Spleen (tissue), 11 donors: ENCODE results near the gene DISC1. TPM values are rescaled to one million over a fixed set of nuclear protein-coding genes. Genes with fewer than 3 reads are reported as not detected.

ENCODE experiments used
- DNase-seq: peaks from one replicate; pipeline ENCODE4 v3.0.0-alpha.2; 2020
- H3K27ac ChIP-seq, 8 donors: fragments of 200-600 bp; sonication (generic) in 7 of 8; 1 replicate in 4 of 8; 2 replicates in 4 of 8; pipeline versions ENCODE4 v1.5.0 to v1.8.0; 2016 to 2021; ENCODE audit warnings: inconsistent platforms in 4 of 8, mild to moderate bottlenecking in 4 of 8, moderate library complexity in 1 of 8
- H3K27me3 ChIP-seq, 7 donors: fragments of 200-600 bp; sonication (generic) in 6 of 7; replicated peaks in 1 of 7; 1 replicate in 4 of 7; 2 replicates in 3 of 7; pipeline versions ENCODE4 v1.5.0 to v1.8.0; 2016 to 2021; ENCODE audit warnings: inconsistent platforms in 3 of 7, mild to moderate bottlenecking in 1 of 7
- H3K36me3 ChIP-seq, 6 donors: fragments of 200-600 bp; sonication (generic) in 5 of 6; 1 replicate in 4 of 6; 2 replicates in 2 of 6; pipeline versions ENCODE4 v1.5.0 to v1.8.0; 2016 to 2021; ENCODE audit warnings: inconsistent platforms in 2 of 6
- H3K4me1 ChIP-seq, 6 donors: fragments of 200-600 bp; sonication (generic) in 5 of 6; 1 replicate in 3 of 6; 2 replicates in 3 of 6; pipeline versions ENCODE4 v1.5.0 to v1.8.0; 2016 to 2021; ENCODE audit warnings: inconsistent platforms in 3 of 6
- H3K4me3 ChIP-seq, 8 donors: fragments of 200-600 bp; sonication (generic) in 7 of 8; 1 replicate in 4 of 8; 2 replicates in 4 of 8; pipeline versions ENCODE4 v1.5.0 to v1.8.0; 2016 to 2021; ENCODE audit warnings: inconsistent platforms in 4 of 8, mild to moderate bottlenecking in 4 of 8, moderate library complexity in 2 of 8
- H3K9me3 ChIP-seq, 8 donors: fragments of 200-600 bp; sonication (generic) in 7 of 8; 1 replicate in 4 of 8; 2 replicates in 4 of 8; pipeline versions ENCODE4 v1.5.0 to v1.8.0; 2016 to 2021; ENCODE audit warnings: inconsistent platforms in 4 of 8
- CTCF ChIP-seq, 11 experiments: fragments of 200-600 bp in 7 of 11; fragments of 450-650 bp in 4 of 11; sonication (generic) in 4 of 11; IDR thresholded peaks in 8 of 11; conservative IDR thresholded peaks in 3 of 11; 1 replicate in 7 of 11; 2 replicates in 4 of 11; pipeline versions ENCODE4 v1.4.0 to v1.8.0; 2016 to 2021; ENCODE audit warnings: antibody characterized with exemption in 11 of 11, inconsistent platforms in 4 of 11, mild to moderate bottlenecking in 1 of 11
- POLR2A ChIP-seq, 3 donors: fragments of 450-650 bp; IDR thresholded peaks; one replicate each; pipeline ENCODE4 v1.5.1; 2017; ENCODE audit warnings: antibody characterized with exemption in 3 of 3, mild to moderate bottlenecking in 1 of 3
- POLR2AphosphoS5 ChIP-seq, 3 donors: sonication (generic); formaldehyde crosslinking; IDR thresholded peaks; one replicate each; pipeline ENCODE4 v1.5.1; 2017; ENCODE audit warnings: antibody characterized with exemption in 3 of 3
- WGBS, 5 donors: extraction: QIAGEN DNeasy Blood & Tissue Kit in 3 of 5; methylation state at CpG; one replicate each; pipeline versions ENCODE4 v1.1.5 to v1.1.7; 2013 to 2018; 5-methylcytosine and 5-hydroxymethylcytosine counted together
- intact Hi-C: fragments of 100-400 bp; cut with DNase I; formaldehyde crosslinking; loops from one replicate; pipeline ENCODE4 v1.15.0; 2023; ENCODE audit warnings: low total_unique reads
- polyA plus RNA-seq, 3 donors: library from polyadenylated mRNA; stranded (reverse); fragments of 200-250 nt; gene quantifications; one replicate each; pipeline ENCODE4 v1.2.1, GENCODE V29; 2013
- total RNA-seq, 7 donors: library from RNA; depleted of rRNA in 3 of 7; stranded (reverse); fragments of >200 nt in 3 of 7; fragmentation: NEBNext Ultra II Directional in 4 of 7; extraction: Animal tissue kit (Norgen Biotek cat#: 25700) in 4 of 7; gene quantifications; one replicate each; pipeline versions ENCODE4 v1.1.0 to v1.2.1, GENCODE V29; 2016 to 2021
- donor health status: healthy with polysubstance abuse.
- donor health status: DM: no; HTN: no; CAD: no; lungs with moderate emphysema.
- donor health status: DM: no; HTN: no; CAD: no.
- donor health status: Bipolar disorder and iron deficiency.
- donor health status: healthy.
- donor health status: DM: no; HTN: no; CAD: no.
- donor health status: DM: yes; HTN: yes; CAD: no.

DISC1 gene
- total and polyA plus RNA-seq, 10 donors: 0.89 to 36.4 (median 24.2) TPM

DNA sequence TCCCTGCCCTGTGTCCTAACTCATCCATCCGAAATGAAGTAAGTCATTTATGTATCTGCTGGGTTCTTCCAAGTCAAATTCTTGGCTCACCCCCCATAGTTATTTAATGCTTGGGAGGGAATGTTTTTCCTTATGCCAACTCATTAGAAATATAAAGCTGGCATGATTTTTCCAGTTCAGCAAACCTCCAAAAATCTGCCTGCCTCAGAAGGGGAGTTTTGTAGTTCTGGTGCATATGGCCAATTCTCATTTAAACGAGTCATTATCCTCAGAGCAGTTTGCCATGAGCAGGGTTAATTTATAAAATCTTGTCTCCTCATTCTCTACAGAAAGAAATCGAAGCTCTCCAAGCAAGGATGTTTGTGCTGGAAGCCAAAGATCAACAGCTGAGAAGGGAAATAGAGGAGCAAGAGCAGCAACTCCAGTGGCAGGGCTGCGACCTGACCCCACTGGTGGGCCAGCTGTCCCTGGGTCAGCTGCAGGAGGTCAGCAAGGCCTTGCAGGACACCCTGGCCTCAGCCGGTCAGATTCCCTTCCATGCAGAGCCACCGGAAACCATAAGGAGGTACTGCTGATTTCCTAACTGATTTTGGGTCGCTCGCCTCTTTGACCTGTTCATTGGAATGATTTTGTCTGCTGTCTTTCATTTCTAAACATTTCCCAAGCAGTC, 144.1 kb downstream of the DISC1 start:
- intact Hi-C loops: no loop called here
- no peak overlapping the region for H3K27ac ChIP-seq
- H3K4me1 ChIP-seq: peaks cover 0 to 21% (median 4%) of the 10 kb centered on the region in 6 donors
- no peaks in the 10 kb centered on the region for H3K9me3 ChIP-seq
- 74 to 85% (median 79%) methylated on average over 8 of the region's 8 CpGs for WGBS, 5 donors
- H3K27me3 ChIP-seq: no peaks in the 10 kb centered on the region
- H3K36me3 ChIP-seq: peaks cover 0 to 66% (median 9%) of the 10 kb centered on the region in 6 donors
- DNase-seq: no peak
- no peak overlapping the region for H3K4me3 ChIP-seq
- TF ChIP-seq POLR2AphosphoS5 (IDR thresholded peaks at IDR 0.05) (peak in 2 of 3 donors; percentile 24 to 45), POLR2A (IDR thresholded peaks at IDR 0.05) (no peak), CTCF (IDR thresholded peaks at IDR 0.05 in 8 of 11, conservative IDR thresholded peaks at IDR 0.05 in 3 of 11) (no peak)

DNA sequence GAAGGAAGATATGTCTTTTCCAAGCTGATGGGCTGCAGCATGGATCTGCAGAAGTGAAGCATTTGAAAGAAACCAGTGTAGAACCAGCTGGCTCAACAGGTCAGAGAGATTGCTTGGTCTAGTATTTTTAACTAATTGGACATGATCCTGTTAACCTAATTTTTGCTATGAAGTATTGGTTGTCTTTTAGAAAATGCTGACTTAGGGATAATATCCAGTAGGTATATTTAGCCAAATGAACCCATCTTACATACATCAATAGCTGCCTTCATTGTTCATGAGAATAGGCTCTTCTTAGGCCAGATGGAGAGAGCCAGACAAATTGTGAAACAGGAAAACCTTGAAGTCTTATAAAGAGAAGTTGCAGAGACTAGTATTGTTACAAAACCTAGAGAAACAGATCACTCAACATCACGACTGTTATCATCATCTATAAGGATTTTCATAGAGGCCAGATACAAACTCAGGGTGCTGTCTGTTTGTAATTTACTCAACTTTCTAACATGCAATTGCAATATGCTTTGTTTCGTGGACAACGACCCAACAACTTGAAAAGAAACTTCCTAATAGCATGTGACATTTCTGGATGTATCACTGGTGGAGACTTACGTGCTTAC, 148.2 kb downstream of the DISC1 start:
- intact Hi-C loops: no loop called here
- 49 to 82% (median 70%) methylated on average over 4 of the region's 4 CpGs for WGBS, 5 donors
- H3K27ac ChIP-seq: no peak overlapping the region
- no peaks in the 10 kb centered on the region for H3K9me3 ChIP-seq
- peaks cover 0 to 63% (median 12%) of the 10 kb centered on the region in 6 donors for H3K4me1 ChIP-seq
- DNase-seq: no peak
- H3K4me3 ChIP-seq: no peak overlapping the region
- no peak for TF ChIP-seq POLR2AphosphoS5 (IDR thresholded peaks at IDR 0.05)
- TF ChIP-seq CTCF (IDR thresholded peaks at IDR 0.05 in 8 of 11, conservative IDR thresholded peaks at IDR 0.05 in 3 of 11): no peak
- no peak for TF ChIP-seq POLR2A (IDR thresholded peaks at IDR 0.05)
- H3K27me3 ChIP-seq: no peaks in the 10 kb centered on the region
- H3K36me3 ChIP-seq: peaks cover 0 to 36% (median 9%) of the 10 kb centered on the region in 6 donors

GRCh38 chr1:231776010-231776756, 149.6 kb downstream of the DISC1 start:
- Histone ChIP-seq H3K4me3 (no peak overlapping the region), H3K9me3 (no peaks in the 10 kb centered on the region), H3K4me1 (peaks cover 0 to 65% (median 12%) of the 10 kb centered on the region in 6 donors), H3K36me3 (peaks cover 0 to 23% (median 6%) of the 10 kb centered on the region in 6 donors), H3K27ac (no peak overlapping the region), H3K27me3 (no peaks in the 10 kb centered on the region)
- intact Hi-C loops: no loop called here
- DNase-seq: no peak
- 82 to 86% (median 84%) methylated on average over 10 of the region's 10 CpGs for WGBS, 5 donors
- no peak for TF ChIP-seq POLR2A (IDR thresholded peaks at IDR 0.05)

GRCh38 chr1:231776757-231777062, 150.1 kb downstream of the DISC1 start:
- 70 to 81% (median 78%) methylated on average over 5 of the region's 5 CpGs for WGBS, 5 donors
- no peak for DNase-seq

More at GRCh38 chr1:231776757-231777062, 150.1 kb downstream of the DISC1 start:
- H3K27ac ChIP-seq: no peak overlapping the region
- H3K4me1 ChIP-seq: peaks cover 0 to 71% (median 14%) of the 10 kb centered on the region in 6 donors
- H3K9me3 ChIP-seq: no peaks in the 10 kb centered on the region
- intact Hi-C loops: no loop called here
- no peak overlapping the region for H3K4me3 ChIP-seq
- no peaks in the 10 kb centered on the region for H3K27me3 ChIP-seq
- H3K36me3 ChIP-seq: peaks cover 0 to 18% (median 4%) of the 10 kb centered on the region in 6 donors
- TF ChIP-seq POLR2A (IDR thresholded peaks at IDR 0.05): no peak
- no peak for TF ChIP-seq CTCF (IDR thresholded peaks at IDR 0.05 in 8 of 11, conservative IDR thresholded peaks at IDR 0.05 in 3 of 11)
